LNCAP (cell line): ENCODE data around the gene SIRPA.
A peak's percentile ranks its signal among the peaks of the same experiment; 100 is the strongest.

Experiments
- TF ChIP-seq, protein P1 (sequence below): fragments of 450-650 bp; IDR thresholded peaks from 2 replicates; pipeline ENCODE4 v1.5.1; 2017; ENCODE audit warnings: mild to moderate bottlenecking

Gene SIRPA

DNA sequence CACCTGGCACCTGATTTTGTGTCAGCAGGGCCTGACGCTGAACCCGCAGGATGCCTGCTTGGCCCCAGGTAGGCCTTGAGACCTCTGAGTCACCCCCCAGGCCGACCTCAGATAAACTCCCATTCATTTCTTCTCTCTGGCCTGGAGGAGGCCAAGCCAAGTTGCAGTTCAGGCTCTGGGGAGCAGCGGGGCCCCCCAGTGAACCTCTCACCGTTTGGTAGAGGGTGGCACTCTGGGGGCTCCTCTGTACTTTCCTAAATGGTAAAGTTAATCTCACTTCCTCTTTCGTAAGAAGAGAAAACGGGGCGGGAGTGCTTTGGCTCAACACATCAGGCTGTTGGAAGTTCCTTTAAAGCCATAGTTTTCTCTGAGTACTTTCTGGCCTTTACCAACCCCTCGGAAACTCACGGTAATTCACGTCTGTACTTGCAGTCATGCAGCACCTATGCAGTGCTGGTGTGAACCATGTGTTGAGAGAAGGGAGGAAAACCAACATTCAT is 2.8 kb downstream of the SIRPA start:
- TF ChIP-seq, protein P1, sequence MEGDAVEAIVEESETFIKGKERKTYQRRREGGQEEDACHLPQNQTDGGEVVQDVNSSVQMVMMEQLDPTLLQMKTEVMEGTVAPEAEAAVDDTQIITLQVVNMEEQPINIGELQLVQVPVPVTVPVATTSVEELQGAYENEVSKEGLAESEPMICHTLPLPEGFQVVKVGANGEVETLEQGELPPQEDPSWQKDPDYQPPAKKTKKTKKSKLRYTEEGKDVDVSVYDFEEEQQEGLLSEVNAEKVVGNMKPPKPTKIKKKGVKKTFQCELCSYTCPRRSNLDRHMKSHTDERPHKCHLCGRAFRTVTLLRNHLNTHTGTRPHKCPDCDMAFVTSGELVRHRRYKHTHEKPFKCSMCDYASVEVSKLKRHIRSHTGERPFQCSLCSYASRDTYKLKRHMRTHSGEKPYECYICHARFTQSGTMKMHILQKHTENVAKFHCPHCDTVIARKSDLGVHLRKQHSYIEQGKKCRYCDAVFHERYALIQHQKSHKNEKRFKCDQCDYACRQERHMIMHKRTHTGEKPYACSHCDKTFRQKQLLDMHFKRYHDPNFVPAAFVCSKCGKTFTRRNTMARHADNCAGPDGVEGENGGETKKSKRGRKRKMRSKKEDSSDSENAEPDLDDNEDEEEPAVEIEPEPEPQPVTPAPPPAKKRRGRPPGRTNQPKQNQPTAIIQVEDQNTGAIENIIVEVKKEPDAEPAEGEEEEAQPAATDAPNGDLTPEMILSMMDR: no peak

DNA sequence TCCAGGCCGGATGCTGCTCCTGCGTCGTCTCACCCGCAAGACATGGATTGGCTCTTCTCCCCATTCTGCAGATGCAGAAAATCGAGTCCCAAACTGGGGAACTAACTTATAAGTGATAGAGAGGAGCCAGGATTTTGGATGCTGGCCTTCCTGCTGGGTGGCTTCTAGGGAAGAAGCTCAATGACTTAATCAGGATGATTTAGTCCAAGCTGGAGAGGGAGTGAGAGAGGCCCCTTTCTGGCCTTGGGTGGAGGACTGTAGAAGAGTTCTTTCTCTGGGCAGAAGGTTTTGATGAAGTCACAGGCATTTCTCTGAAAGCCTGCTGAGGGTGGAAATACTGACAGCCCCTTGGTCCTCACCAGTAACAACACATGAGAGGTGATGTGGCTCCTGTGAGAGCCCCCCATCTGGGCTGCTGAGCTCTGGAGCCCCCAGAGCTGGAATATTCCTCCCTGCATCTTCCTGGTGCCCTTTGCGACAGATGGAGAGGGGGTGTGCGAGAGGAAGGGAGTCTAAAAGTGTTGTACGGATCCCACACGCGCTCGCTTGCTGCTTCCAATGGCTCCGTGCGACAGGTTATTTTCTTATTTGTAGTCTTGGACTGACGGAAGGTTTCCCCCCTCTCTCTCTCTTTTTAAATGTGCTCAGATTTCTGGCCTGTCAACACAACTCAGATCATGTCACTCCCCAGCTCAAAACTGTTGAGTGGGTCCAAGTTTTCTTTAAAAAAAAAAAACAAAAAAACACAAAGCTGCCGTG is 3.5 kb downstream of the SIRPA start:
- TF ChIP-seq, protein P1: no peak

DNA sequence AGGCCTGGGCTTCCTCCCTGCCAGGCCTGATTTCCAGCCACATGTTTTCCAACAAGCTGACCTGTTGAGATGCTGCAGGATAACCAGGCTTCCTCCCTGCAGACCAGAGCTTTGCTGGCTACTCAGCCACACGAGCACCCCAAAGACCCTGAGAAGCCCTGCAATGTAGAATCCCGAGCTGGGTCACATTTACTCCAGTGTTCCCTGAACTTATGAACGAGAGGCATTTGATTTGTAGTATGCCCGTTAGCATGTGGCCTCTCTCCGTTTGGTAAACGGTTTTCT is 4.0 kb downstream of the SIRPA start:
- TF ChIP-seq, protein P1: no peak

DNA sequence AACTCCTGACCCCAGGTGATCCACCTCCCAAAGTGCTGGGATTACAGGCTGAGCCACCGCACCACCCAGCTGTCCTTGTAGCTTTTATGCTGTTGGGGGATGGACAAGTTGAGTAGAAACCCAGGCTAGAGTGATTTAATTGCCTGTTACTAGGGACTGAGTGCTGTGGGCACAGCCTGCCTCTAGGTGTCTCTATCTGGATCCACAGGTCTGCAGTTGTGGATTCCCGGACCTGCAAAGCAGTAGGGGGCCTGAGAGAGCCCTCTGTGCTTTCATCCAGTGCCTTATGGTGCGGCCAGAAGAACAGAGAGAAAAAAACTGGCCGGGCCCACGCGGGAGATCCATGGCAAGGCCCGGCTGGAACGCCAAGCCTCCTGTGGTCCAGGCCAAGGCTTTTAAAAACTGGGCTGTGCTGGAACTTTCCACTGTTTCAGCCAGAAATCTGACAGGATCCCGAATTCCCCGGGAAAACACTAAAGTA is 5.2 kb downstream of the SIRPA start:
- TF ChIP-seq, protein P1: peak; percentile 69

DNA sequence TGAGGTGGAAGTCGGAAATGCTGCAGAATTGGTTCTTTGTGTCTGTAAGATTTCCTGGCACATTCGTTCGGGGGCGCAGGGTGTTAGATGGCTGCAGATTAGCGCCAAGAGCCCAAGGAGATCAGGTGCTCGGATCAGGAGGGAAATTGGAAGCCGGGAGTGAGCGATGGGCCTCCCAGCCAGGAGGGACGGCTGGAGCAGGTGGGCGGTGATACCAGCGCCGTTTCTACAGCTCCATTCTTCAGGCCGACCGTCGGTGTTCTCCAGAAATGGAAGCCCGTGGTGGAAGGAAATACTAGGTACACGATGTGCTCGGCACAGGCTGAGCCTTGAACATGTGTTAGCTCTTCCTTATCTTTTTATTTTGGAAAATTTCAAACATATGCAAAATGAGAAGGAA is 6.5 kb downstream of the SIRPA start:
- TF ChIP-seq, protein P1: no peak

DNA sequence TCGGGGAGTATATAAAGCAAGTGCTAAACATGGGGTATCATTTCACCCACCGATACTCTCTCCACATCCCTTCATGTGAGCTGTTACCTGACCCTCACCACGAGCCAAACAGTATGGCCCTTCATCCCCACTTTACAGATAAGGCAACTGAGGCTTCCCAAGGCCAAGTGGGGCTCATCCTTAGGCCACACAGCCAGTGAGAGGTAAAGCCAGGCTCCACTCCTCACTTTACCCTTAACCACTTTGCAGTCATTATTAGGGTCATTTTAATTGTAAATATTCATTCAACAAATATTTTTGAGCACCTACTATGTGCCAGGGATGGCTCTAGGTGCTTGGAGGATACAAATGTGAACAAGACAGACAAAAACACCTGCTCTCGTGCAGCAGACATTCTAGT is 7.0 kb downstream of the SIRPA start:
- TF ChIP-seq, protein P1: no peak

DNA sequence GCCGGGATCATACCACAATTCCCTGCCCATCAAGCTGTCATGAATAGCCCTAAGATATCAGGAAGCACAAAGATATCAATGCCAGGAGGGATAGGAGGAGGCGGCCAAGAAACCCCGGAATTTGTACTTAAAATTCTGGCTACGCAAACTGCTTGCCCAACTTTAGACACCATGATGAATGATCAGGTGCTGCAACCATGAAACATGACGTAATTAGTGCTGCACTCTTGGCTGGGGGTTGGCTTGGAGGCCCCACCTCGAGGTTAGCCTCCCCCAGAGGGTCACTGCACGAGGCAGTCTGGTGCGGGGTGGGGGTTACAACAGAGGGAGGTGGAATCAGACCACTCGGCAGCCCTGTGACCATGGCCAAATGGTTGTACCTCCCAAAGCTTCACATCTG is 8.9 kb downstream of the SIRPA start:
- TF ChIP-seq, protein P1: no peak
